ENCODE data around the gene DOCK10. TPM values are rescaled to one million over a fixed set of nuclear protein-coding genes. Genes with fewer than 3 reads are reported as not detected.

The DOCK10 gene
- total RNA-seq, 1 donor from 2014 or later, result 172 TPM

DNA sequence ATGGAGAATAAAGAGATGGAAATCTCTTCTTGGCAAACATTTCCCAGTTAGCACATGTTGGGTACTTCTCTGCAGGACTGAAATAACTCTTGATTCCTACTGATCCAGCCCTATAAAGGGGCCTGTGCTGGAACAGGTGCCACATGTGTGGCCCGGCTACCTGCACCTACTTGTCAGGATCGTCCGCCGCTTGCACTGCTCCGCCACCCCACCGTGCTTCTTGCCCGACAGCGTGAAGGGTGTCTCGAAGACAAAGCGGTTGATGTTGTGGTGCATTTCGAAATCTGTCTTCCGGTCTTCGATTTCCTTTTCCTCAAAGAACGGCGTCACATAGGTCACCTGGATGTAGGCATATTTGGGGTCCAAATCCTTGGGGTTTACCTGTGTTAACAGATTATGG, 267.5 kb downstream of the DOCK10 start:
- Mint-ChIP-seq H3K4me3 (no peak overlapping the region), H3K36me3 (ENCODE audit: low read depth) (peaks cover 79% of the 10 kb centered on the region), H3K27me3 (no peaks in the 10 kb centered on the region), H3K4me1 (peaks cover 11% of the 10 kb centered on the region), H3K27ac (no peak overlapping the region), H3K9me3 (no peaks in the 10 kb centered on the region)
- POLR2A ChIA-PET, result no interaction called here
- DNase-seq (no peak), ATAC-seq (ENCODE audit: low read depth) (no peak)
- TF ChIP-seq CTCF (IDR thresholded peaks at IDR 0.05), result no peak
- intact Hi-C loops (cut with micrococcal nuclease), result loop anchor here (10.0 kb wide), 1 partner anchor 780 kb away; no protein-coding TSS in a partner anchor
- CTCF ChIA-PET, result no interaction called here

GRCh38 chr2:224772494-224772893, 269.8 kb downstream of the DOCK10 start:
- ATAC-seq (ENCODE audit: low read depth) (no peak), DNase-seq (no peak)
- H3K4me3 Mint-ChIP-seq, result no peak overlapping the region
- no peak overlapping the region for H3K27ac Mint-ChIP-seq
- H3K4me1 Mint-ChIP-seq, result peaks cover 23% of the 10 kb centered on the region
- ChIA-PET CTCF (no interaction called here), POLR2A (no interaction called here)
- peaks cover 88% of the 10 kb centered on the region for H3K36me3 Mint-ChIP-seq (ENCODE audit: low read depth)
- H3K27me3 Mint-ChIP-seq, result no peaks in the 10 kb centered on the region
- intact Hi-C loops (cut with micrococcal nuclease), result loop anchor here (10.0 kb wide), 1 partner anchor 778 kb away; no protein-coding TSS in a partner anchor
- no peak for TF ChIP-seq CTCF (IDR thresholded peaks at IDR 0.05)
- no peaks in the 10 kb centered on the region for H3K9me3 Mint-ChIP-seq

GRCh38 chr2:224769489-224769888, 272.8 kb downstream of the DOCK10 start:
- Mint-ChIP-seq H3K36me3 (ENCODE audit: low read depth) (peaks cover 93% of the 10 kb centered on the region), H3K9me3 (no peaks in the 10 kb centered on the region), H3K27ac (peak overlapping the region; percentile 61), H3K4me1 (peaks cover 36% of the 10 kb centered on the region), H3K27me3 (no peaks in the 10 kb centered on the region), H3K4me3 (no peak overlapping the region)
- TF ChIP-seq CTCF (IDR thresholded peaks at IDR 0.05), result no peak
- DNase-seq (no peak), ATAC-seq (ENCODE audit: low read depth) (peak; percentile 21)
- ChIA-PET POLR2A (no interaction called here), CTCF (interaction anchor here (2.0 kb wide), 1 partner anchor 8 kb away, joined by 8 read pairs; no protein-coding TSS in a partner anchor)
- intact Hi-C loops (cut with micrococcal nuclease), result no loop called here

GRCh38 chr2:224764565-224765236, 277.6 kb downstream of the DOCK10 start:
- TF ChIP-seq CTCF (IDR thresholded peaks at IDR 0.05), result no peak
- DNase-seq (no peak), ATAC-seq (ENCODE audit: low read depth) (peak; percentile 58)
- intact Hi-C loops (cut with micrococcal nuclease), result loop anchor here (5.0 kb wide), 1 partner anchor 97 kb away; no protein-coding TSS in a partner anchor
- POLR2A ChIA-PET, result no interaction called here
- H3K27me3 Mint-ChIP-seq, result no peaks in the 10 kb centered on the region
- H3K36me3 Mint-ChIP-seq (ENCODE audit: low read depth), result peaks cover 91% of the 10 kb centered on the region
- H3K4me3 Mint-ChIP-seq, result no peak overlapping the region
- peaks cover 36% of the 10 kb centered on the region for H3K4me1 Mint-ChIP-seq
- CTCF ChIA-PET, result interaction anchor here (1.7 kb wide), 1 partner anchor 12 kb away, joined by 6 read pairs; no protein-coding TSS in a partner anchor
- H3K27ac Mint-ChIP-seq, result peak overlapping the region; percentile 83
- H3K9me3 Mint-ChIP-seq, result no peaks in the 10 kb centered on the region

DNA sequence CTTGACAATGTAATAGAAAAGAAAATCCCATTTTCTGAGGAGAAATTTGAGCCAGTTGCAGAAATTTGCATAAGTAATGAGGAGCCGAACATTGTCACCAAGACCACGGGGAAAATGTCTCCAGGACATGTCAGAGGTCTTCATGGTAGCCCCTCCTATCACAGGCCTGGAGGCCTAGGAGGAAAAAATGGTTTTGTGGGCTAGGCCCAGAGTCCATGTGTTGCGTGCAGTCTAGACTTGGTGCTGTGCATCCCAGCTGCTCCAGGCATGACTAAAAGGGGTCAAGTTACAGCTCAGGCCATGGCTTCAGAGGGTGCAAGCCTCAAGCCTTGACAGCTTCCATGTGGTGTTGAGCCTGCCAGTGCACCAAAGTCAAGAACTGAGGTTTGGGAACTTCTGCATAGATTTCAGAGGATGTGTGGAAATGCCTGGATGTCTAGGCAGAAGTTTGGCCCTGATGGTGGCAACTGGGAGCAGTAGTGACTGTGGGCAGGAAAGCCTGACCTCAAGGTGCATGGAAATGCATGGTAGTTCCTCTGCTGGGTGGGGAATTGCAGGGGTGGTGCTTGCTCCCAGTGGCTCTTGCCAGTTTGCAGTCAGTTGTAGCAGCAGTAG, 284.2 kb downstream of the DOCK10 start:
- Mint-ChIP-seq H3K4me1 (peaks cover 9% of the 10 kb centered on the region), H3K4me3 (no peak overlapping the region), H3K9me3 (peaks cover 15% of the 10 kb centered on the region), H3K27ac (no peak overlapping the region), H3K27me3 (no peaks in the 10 kb centered on the region), H3K36me3 (ENCODE audit: low read depth) (peaks cover 53% of the 10 kb centered on the region)
- POLR2A ChIA-PET, result no interaction called here
- ATAC-seq (ENCODE audit: low read depth), result no peak
- no peak for TF ChIP-seq CTCF (IDR thresholded peaks at IDR 0.05)
- intact Hi-C loops (cut with micrococcal nuclease), result no loop called here
- CTCF ChIA-PET, result no interaction called here
- DNase-seq, result no peak
